Muscle of leg (tissue), 11 donors: ENCODE results near the gene LIN37. TPM values are rescaled to one million over a fixed set of nuclear protein-coding genes. Genes with fewer than 3 reads are reported as not detected.

ENCODE experiments used
- DNase-seq: peaks from one replicate; pipeline ENCODE4 v3.0.0; 2013
- H3K27ac ChIP-seq: one replicate; pipeline ENCODE4 v1.5.1; 2013; ENCODE audit warnings: mild to moderate bottlenecking, low read length, control low read depth
- H3K27me3 ChIP-seq: one replicate; pipeline ENCODE4 v1.6.1; 2013; ENCODE audit warnings: low read length; ENCODE audit not compliant: control insufficient read depth, insufficient read depth
- H3K36me3 ChIP-seq: one replicate; pipeline ENCODE4 v1.6.1; 2013; ENCODE audit warnings: low read length; ENCODE audit not compliant: control insufficient read depth, insufficient read depth
- H3K4me1 ChIP-seq: one replicate; pipeline ENCODE4 v1.6.1; 2013; ENCODE audit warnings: low read length; ENCODE audit not compliant: control insufficient read depth, insufficient read depth
- H3K4me3 ChIP-seq: one replicate; pipeline ENCODE4 v1.5.1; 2013; ENCODE audit warnings: low read length, control low read depth
- H3K9me3 ChIP-seq: replicated peaks from 2 replicates; pipeline ENCODE4 v1.6.1; 2013; ENCODE audit warnings: low read depth, low read length; ENCODE audit not compliant: control insufficient read depth
- WGBS: methylation state at CpG from one replicate; pipeline ENCODE4 v1.1.5; 2013; ENCODE audit warnings: missing lambda C conversion rate; ENCODE audit not compliant: insufficient coverage; 5-methylcytosine and 5-hydroxymethylcytosine counted together
- polyA plus RNA-seq, 8 donors: library from polyadenylated mRNA; unstranded; fragments of 120-200 nt; gene quantifications; one replicate each; pipeline versions ENCODE4 v1.2.1 to v1.2.3, GENCODE V29; 2013; ENCODE audit warnings: inconsistent platforms in 1 of 8, low replicate concordance in 1 of 8; ENCODE audit not compliant: insufficient read length in 8 of 8, insufficient read depth in 1 of 8
- total RNA-seq: library from RNA; stranded (reverse); fragments of 120-200 nt; gene quantifications from one replicate; pipeline ENCODE4 v1.2.4, GENCODE V29; 2013

The LIN37 gene
- total and polyA plus RNA-seq, 9 donors = 9.2 to 12.8 (median 10.3) TPM

DNA sequence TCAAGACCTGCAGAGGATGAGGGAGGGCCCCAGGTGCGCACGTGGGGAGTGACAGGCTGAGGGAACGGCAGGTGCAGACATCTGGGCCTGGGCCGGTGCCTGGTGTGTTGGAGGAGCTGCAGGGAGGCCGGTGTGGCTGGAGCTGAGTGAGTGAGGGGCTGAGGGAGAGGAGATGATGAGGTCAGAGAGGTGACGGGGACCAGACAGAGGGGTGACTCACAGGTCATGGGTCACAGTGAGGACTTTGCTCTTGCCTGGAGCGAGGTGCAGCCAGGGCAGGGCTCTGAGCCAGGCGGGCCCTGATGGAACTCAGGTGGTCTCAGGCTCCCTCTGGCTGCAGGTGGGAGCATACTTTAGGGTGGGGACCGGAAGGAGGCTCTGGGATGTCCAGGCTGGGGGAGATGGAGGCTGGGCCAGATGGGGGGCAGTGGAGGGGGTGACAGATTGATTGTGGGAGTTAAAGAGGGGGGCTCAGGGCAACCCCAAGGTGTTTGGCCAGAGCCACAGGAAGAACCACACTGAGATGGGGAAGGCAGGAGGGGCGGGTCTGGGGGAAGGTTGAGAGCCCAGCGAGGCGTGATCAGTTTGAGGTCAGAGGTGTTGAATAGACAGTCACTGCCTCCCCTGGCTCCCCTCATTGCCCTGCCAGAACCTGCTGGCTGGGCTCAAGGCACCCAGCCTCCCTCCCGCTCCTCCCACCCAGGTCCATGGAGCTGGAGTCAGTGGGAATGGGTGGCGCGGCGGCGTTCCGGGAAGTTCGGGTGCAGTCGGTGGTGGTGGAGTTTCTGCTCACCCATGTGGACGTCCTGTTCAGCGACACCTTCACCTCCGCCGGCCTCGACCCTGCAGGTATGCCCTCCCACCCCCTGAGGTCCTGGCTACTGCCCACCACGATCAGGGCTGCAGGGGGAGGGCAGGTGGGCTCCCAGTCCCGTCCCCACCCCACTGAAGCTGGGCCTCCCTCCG is 35.4 kb downstream of the LIN37 start:
- Histone ChIP-seq H3K36me3 (peaks cover 40% of the 10 kb centered on the region), H3K4me3 (no peak overlapping the region), H3K9me3 (no peaks in the 10 kb centered on the region), H3K4me1 (no peaks in the 10 kb centered on the region), H3K27ac (no peak overlapping the region), H3K27me3 (no peaks in the 10 kb centered on the region)
- DNase-seq = peak; percentile 4
- WGBS = 67% methylated on average over 20 of the region's 28 CpGs

DNA sequence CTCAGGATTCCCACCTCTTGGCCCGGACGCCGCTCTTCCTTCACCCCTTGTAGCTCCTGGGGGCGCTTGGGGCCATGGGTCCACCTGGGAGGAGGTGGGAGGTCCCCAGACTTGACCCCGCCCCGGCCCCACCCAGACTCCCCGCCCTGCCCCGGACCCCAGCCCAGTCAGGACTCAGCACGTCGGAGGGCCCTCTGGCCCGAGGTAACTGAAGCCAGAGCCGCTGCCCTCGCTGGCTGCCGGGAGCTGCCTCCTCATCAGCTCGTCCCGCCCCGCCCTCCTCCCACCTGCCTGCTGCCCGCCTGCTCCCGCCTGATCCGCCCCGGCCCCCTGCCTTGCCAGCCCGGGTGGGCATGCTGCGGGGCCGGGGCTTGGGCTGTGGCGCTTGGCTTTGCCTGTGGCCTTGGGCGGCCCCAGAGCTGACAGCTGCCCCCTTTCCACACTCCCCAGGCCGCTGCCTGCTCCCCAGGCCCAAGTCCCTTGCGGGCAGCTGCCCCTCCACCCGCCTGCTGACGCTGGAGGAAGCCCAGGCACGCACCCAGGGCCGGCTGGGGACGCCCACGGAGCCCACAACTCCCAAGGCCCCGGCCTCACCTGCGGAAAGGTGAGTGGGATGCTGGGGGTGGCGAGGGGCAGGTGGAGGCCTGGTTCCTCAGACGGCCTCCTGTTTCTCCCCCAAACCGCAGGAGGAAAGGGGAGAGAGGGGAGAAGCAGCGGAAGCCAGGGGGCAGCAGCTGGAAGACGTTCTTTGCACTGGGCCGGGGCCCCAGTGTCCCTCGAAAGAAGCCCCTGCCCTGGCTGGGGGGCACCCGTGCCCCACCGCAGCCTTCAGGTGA is 36.3 kb downstream of the LIN37 start:
- H3K4me1 ChIP-seq = no peaks in the 10 kb centered on the region
- H3K27ac ChIP-seq = no peak overlapping the region
- peak; percentile 1 for DNase-seq
- no peaks in the 10 kb centered on the region for H3K9me3 ChIP-seq
- WGBS = 60% methylated on average over 35 of the region's 45 CpGs
- no peaks in the 10 kb centered on the region for H3K27me3 ChIP-seq
- H3K36me3 ChIP-seq = peaks cover 35% of the 10 kb centered on the region
- no peak overlapping the region for H3K4me3 ChIP-seq

DNA sequence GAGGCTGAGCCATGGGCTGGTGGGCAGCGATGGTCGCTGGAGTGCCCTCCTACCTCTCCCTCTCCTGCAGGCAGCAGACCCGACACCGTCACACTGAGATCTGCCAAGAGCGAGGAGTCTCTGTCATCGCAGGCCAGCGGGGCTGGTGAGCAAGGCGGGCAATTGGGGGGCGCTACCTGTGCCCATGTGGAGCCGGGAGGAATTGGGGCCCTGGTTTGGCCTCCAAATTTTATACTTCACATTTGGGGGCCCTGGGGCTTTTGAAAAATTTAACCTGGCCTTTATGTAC is 36.9 kb downstream of the LIN37 start:
- no peaks in the 10 kb centered on the region for H3K4me1 ChIP-seq
- no peaks in the 10 kb centered on the region for H3K9me3 ChIP-seq
- DNase-seq = peak; percentile 1
- WGBS = 79% methylated on average over 5 of the region's 10 CpGs
- H3K36me3 ChIP-seq = peaks cover 32% of the 10 kb centered on the region
- no peak overlapping the region for H3K4me3 ChIP-seq
- H3K27me3 ChIP-seq = no peaks in the 10 kb centered on the region
- no peak overlapping the region for H3K27ac ChIP-seq

DNA sequence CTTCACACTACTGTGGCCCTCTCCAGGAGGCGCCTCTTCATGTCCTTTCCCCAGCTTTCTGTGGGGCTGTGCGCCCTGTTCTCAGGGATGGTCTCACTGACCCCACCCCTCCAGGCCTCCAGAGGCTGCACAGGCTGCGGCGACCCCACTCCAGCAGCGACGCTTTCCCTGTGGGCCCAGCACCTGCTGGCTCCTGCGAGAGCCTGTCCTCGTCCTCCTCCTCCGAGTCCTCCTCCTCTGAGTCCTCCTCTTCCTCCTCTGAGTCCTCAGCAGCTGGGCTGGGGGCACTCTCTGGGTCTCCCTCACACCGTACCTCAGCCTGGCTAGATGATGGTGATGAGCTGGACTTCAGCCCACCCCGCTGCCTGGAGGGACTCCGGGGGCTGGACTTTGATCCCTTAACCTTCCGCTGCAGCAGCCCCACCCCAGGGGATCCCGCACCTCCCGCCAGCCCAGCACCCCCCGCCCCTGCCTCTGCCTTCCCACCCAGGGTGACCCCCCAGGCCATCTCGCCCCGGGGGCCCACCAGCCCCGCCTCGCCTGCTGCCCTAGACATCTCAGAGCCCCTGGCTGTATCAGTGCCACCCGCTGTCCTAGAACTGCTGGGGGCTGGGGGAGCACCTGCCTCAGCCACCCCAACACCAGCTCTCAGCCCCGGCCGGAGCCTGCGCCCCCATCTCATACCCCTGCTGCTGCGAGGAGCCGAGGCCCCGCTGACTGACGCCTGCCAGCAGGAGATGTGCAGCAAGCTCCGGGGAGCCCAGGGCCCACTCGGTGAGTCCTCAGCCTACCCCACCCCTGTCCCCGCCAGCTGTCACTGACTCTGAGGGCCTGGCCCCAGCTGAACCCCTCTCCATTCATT is 38.2 kb downstream of the LIN37 start:
- DNase-seq = peak; percentile 1
- Histone ChIP-seq H3K4me3 (no peak overlapping the region), H3K36me3 (peaks cover 22% of the 10 kb centered on the region), H3K27ac (no peak overlapping the region), H3K4me1 (no peaks in the 10 kb centered on the region), H3K27me3 (no peaks in the 10 kb centered on the region), H3K9me3 (no peaks in the 10 kb centered on the region)
- 78% methylated on average over 26 of the region's 31 CpGs for WGBS

DNA sequence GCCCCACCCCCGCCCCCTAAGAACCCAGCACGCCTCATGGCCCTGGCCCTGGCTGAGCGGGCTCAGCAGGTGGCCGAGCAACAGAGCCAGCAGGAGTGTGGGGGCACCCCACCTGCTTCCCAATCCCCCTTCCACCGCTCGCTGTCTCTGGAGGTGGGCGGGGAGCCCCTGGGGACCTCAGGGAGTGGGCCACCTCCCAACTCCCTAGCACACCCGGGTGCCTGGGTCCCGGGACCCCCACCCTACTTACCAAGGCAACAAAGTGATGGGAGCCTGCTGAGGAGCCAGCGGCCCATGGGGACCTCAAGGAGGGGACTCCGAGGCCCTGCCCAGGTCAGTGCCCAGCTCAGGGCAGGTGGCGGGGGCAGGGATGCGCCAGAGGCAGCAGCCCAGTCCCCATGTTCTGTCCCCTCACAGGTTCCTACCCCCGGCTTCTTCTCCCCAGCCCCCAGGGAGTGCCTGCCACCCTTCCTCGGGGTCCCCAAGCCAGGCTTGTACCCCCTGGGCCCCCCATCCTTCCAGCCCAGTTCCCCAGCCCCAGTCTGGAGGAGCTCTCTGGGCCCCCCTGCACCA is 38.9 kb downstream of the LIN37 start:
- H3K36me3 ChIP-seq = peaks cover 15% of the 10 kb centered on the region
- H3K9me3 ChIP-seq = no peaks in the 10 kb centered on the region
- no peaks in the 10 kb centered on the region for H3K4me1 ChIP-seq
- H3K4me3 ChIP-seq = no peak overlapping the region
- no peak for DNase-seq
- H3K27ac ChIP-seq = no peak overlapping the region
- WGBS = 89% methylated on average over 8 of the region's 15 CpGs
- no peaks in the 10 kb centered on the region for H3K27me3 ChIP-seq

DNA sequence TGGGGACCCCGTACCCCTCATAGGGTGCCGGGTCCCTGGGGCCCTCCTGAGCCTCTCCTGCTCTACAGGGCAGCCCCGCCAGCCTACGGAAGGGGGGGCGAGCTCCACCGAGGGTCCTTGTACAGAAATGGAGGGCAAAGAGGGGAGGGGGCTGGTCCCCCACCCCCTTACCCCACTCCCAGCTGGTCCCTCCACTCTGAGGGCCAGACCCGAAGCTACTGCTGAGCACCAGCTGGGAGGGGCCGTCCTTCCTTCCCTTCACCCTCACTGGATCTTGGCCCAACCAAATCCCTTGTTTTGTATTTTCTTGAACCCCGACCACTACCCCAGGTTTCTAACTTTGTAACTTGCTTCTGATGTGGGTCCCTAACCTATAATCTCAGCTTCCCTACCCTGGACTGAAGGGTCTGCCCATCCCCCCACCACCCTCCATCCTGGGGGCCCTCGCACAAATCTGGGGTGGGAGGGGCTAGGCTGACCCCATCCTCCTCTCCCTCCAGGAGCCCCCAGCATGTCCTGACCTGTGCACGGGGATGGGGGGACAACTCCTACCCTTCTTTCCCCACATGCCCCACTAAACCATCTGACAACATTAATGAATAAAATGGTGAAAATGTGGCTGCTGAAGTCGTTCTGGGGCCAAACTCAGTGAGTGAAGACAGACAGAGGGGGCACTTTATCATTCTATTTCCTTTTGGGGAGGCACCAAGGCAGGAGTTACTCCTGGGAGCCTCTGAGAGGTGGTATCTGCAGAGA is 40.0 kb downstream of the LIN37 start:
- Histone ChIP-seq H3K36me3 (peaks cover 9% of the 10 kb centered on the region), H3K9me3 (no peaks in the 10 kb centered on the region), H3K27me3 (no peaks in the 10 kb centered on the region), H3K27ac (no peak overlapping the region), H3K4me1 (no peaks in the 10 kb centered on the region), H3K4me3 (no peak overlapping the region)
- WGBS = 73% methylated on average over 4 of the region's 12 CpGs
- DNase-seq = no peak

DNA sequence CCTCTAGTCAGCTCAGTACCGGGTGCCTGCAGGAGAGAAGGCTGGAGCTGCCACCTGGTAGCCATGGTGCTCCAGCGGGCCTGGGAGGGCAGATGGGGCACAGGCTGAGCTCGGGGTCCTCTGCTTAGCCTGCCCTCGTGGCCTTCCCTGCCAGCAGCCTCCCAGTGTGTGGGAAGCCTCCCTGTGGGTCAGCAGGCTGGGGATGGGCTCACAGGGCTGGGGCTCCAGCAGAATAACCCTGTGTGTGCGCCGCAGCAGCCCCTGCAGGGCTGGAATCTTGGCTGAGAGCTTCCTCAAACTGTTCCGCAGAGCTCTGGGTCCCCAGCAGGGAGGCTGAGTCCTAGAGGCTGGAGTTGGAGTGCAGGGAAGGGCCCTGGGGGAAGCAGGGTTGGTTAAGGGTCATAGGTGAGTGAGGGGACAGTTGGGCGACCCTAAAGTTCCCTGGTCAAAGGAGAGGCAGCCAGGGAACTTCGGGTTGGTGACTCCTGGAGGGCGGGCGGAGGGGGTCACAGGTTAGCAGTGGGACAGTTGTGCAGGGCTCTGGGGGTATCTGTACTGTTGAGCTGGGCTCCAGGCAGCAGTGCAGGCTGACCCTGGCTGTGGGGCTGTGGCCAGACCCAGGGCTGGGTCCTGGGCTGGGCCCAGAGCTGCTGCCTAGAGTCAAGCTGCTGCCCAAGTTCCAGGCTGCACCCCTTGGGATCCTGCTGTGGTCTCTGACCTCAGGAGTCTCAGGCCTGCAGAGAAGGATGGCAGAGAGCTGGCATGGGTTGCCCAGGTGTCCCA is 41.0 kb downstream of the LIN37 start:
- no peak for DNase-seq
- Histone ChIP-seq H3K4me1 (no peaks in the 10 kb centered on the region), H3K27me3 (no peaks in the 10 kb centered on the region), H3K27ac (no peak overlapping the region), H3K36me3 (peaks cover 9% of the 10 kb centered on the region), H3K4me3 (no peak overlapping the region), H3K9me3 (no peaks in the 10 kb centered on the region)
- 71% methylated on average over 11 of the region's 11 CpGs for WGBS

DNA sequence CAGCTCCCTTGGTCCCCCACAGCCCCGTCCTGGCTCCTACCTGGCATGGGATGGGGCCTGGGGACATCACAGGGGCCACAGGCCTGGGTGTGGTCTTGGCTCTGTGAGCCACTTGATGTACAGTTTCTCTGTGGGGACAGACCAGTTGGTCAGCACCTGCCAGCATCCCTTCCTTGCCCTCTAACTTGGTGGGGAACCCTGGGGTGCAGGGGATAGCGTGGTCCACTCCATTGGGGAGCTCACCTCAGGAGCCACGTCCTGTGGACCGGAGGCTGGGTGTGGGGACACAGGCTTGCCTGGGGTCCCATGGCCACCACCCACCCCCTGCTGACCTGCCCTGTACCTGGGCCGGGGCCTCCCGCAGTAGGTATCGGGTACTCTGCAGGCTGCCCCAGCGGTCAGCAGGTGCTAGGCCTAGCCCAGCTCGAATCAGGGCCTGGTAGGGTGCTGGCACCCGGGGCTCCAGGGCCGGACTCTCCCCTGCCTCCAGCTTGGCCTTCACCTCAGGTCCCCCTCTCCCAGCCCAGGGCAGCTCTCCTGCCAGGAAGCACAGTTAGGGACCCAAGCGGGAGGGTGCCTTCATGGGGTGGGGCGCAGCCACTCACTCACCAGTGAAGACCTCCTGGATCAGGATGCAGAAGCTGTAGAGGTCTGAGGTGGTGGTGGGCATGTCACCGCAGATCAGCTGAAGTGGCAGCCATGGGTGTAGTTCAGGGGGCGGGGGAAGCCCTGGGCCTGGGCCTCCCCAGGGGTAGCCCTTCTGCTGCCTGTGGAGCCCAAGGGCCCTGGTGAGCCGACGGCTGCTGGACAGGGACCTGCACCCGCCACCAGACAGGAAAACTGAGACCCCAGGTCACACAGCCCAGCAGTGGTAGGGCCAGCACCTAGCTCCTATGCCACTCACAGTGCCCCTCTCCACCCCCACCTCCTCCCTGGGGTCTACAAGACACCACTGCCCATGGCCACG is 41.9 kb downstream of the LIN37 start:
- 85% methylated on average over 16 of the region's 19 CpGs for WGBS

More for the DNA sequence above, 41.9 kb downstream of the LIN37 start:
- H3K4me1 ChIP-seq = no peaks in the 10 kb centered on the region
- H3K9me3 ChIP-seq = no peaks in the 10 kb centered on the region
- H3K4me3 ChIP-seq = no peak overlapping the region
- H3K36me3 ChIP-seq = peaks cover 4% of the 10 kb centered on the region
- H3K27me3 ChIP-seq = peaks cover under 1% of the 10 kb centered on the region
- H3K27ac ChIP-seq = no peak overlapping the region
- no peak for DNase-seq
